GM23338 (cell line): ENCODE data around the gene ZCCHC2. TPM values are rescaled to one million over a fixed set of nuclear protein-coding genes. Genes with fewer than 3 reads are reported as not detected.

Source experiments
- ATAC-seq: fragments of 200-7000 bp; cut with Tn5 transposase; 3 replicates; pipeline ENCODE4 v1.9.1; 2020
- DNase-seq: peaks from one replicate; pipeline ENCODE4 v3.0.0-alpha.2; 2015; ENCODE audit warnings: low spot score
- H2AFZ ChIP-seq: fragments of 200-600 bp; sonication (generic); 2 replicates; pipeline ENCODE4 v1.8.0; 2016; ENCODE audit warnings: antibody characterized with exemption, mild to moderate bottlenecking, moderate library complexity
- H3F3A ChIP-seq: fragments of 200-600 bp; sonication (generic); replicated peaks from 2 replicates; pipeline ENCODE4 v1.8.0; 2017; ENCODE audit warnings: antibody characterized with exemption, mixed run types, low read depth
- H3K27ac ChIP-seq: fragments of 200-600 bp; sonication (generic); 2 replicates; pipeline ENCODE4 v1.6.1; 2016; ENCODE audit warnings: low read depth
- H3K27me3 ChIP-seq: fragments of 200-600 bp; sonication (generic); 2 replicates; pipeline ENCODE4 v1.8.0; 2016; ENCODE audit warnings: mild to moderate bottlenecking, mixed run types, moderate library complexity; ENCODE audit not compliant: insufficient read depth
- H3K36me3 ChIP-seq: fragments of 200-600 bp; sonication (generic); 2 replicates; pipeline ENCODE4 v1.8.0; 2016; ENCODE audit warnings: mild to moderate bottlenecking; ENCODE audit not compliant: insufficient read depth
- H3K4me1 ChIP-seq: fragments of 200-600 bp; sonication (generic); 2 replicates; pipeline ENCODE4 v1.8.0; 2016; ENCODE audit warnings: mild to moderate bottlenecking, moderate library complexity; ENCODE audit not compliant: insufficient read depth
- H3K4me2 ChIP-seq: fragments of 200-600 bp; sonication (generic); 2 replicates; pipeline ENCODE4 v1.7.1; 2017; ENCODE audit warnings: mixed run types
- H3K4me3 ChIP-seq: fragments of 200-600 bp; sonication (generic); 2 replicates; pipeline ENCODE4 v1.6.1; 2016; ENCODE audit warnings: mixed run types
- H3K79me2 ChIP-seq: fragments of 200-600 bp; sonication (generic); replicated peaks from 2 replicates; pipeline ENCODE4 v1.8.0; 2017; ENCODE audit warnings: mild to moderate bottlenecking; ENCODE audit not compliant: insufficient read depth
- H3K9me2 ChIP-seq: fragments of 200-600 bp; sonication (generic); 2 replicates; pipeline ENCODE4 v1.8.0; 2017; ENCODE audit not compliant: insufficient read depth
- H4K20me1 ChIP-seq: fragments of 200-600 bp; sonication (generic); replicated peaks from 2 replicates; pipeline ENCODE4 v1.8.0; 2017; ENCODE audit warnings: mild to moderate bottlenecking; ENCODE audit not compliant: insufficient read depth
- H3K27ac Mint-ChIP-seq: 2 replicates; pipeline ENCODE4 v1.8.0; 2020; ENCODE audit warnings: inconsistent platforms, mild to moderate bottlenecking, moderate library complexity, mixed read lengths
- H3K27me3 Mint-ChIP-seq: 3 replicates; pipeline ENCODE4 v1.8.0; 2022; ENCODE audit warnings: low read depth, mild to moderate bottlenecking, moderate library complexity, mixed read lengths, inconsistent platforms; ENCODE audit not compliant: insufficient read depth, poor library complexity
- H3K36me3 Mint-ChIP-seq: 3 replicates; pipeline ENCODE4 v1.8.0; 2021; ENCODE audit warnings: low read depth, mild to moderate bottlenecking, inconsistent platforms, moderate library complexity, mixed read lengths
- H3K4me1 Mint-ChIP-seq: 3 replicates; pipeline ENCODE4 v1.8.0; 2020; ENCODE audit warnings: mild to moderate bottlenecking, inconsistent platforms, mixed read lengths
- H3K4me3 Mint-ChIP-seq: 3 replicates; pipeline ENCODE4 v1.8.0; 2021; ENCODE audit warnings: moderate library complexity, mild to moderate bottlenecking, inconsistent platforms, mixed read lengths
- H3K9me3 Mint-ChIP-seq: 3 replicates; pipeline ENCODE4 v1.8.0; 2020; ENCODE audit warnings: moderate library complexity, mild to moderate bottlenecking, inconsistent platforms, mixed read lengths
- NANOG ChIP-seq: IDR thresholded peaks from 2 replicates; pipeline ENCODE4 v1.6.1; 2016; ENCODE audit warnings: antibody characterized with exemption, borderline replicate concordance
- POLR2AphosphoS5 ChIP-seq: IDR thresholded peaks from 2 replicates; pipeline ENCODE4 v1.6.1; 2016; ENCODE audit warnings: antibody characterized with exemption, low read depth
- ZNF114 ChIP-seq: fragments of 250-450 bp; sonication (Bioruptor Pico); IDR thresholded peaks from 2 replicates; pipeline ENCODE4 v1.5.0; 2020; ENCODE audit warnings: mild to moderate bottlenecking, moderate library complexity
- ZNF331 ChIP-seq: fragments of 250-450 bp; sonication (Bioruptor Pico); IDR thresholded peaks from 2 replicates; pipeline ENCODE4 v1.5.0; 2020; ENCODE audit warnings: low read depth, mild to moderate bottlenecking, moderate library complexity
- polyA plus RNA-seq: library from polyadenylated mRNA; unstranded; fragments of >200 nt; fragmentation: Nextera tagmentation; extraction: Ambion mirVana; gene quantifications from 2 replicates; pipeline ENCODE4 v1.2.1, GENCODE V29; 2016
- total RNA-seq: library from RNA; depleted of rRNA; stranded (reverse); fragments of >200 nt; shearing (Covaris generic); gene quantifications from 2 replicates; pipeline ENCODE4 v1.2.3, GENCODE V29; 2014
- TF ChIP-seq, protein P1 (sequence below): fragments of 250-450 bp; sonication (Bioruptor Pico); IDR thresholded peaks from 2 replicates; pipeline ENCODE4 v1.5.0; 2020; ENCODE audit warnings: mild to moderate bottlenecking, moderate library complexity
- TF ChIP-seq, protein P2 (sequence below): IDR thresholded peaks from 2 replicates; pipeline ENCODE4 v1.6.1; 2016; ENCODE audit warnings: antibody characterized with exemption
- TF ChIP-seq, protein P3 (sequence below), 2 experiments: fragments of 200-600 bp in 1 of 2; sonication (generic) in 1 of 2; conservative IDR thresholded peaks; 2 replicates each; pipeline versions ENCODE4 v1.5.1 to v1.6.1; 2016 to 2017; ENCODE audit warnings: antibody characterized with exemption in 2 of 2, low read depth in 2 of 2, mild to moderate bottlenecking in 2 of 2, moderate library complexity in 1 of 2
- TF ChIP-seq, protein P4 (sequence below): IDR thresholded peaks from one replicate; pipeline ENCODE4 v1.6.1; 2018; ENCODE audit warnings: antibody characterized with exemption; ENCODE audit not compliant: unreplicated experiment

The ZCCHC2 gene
- total and polyA plus RNA-seq, 2 experiments from 2014 or later: 5.4 to 15.4 TPM

DNA sequence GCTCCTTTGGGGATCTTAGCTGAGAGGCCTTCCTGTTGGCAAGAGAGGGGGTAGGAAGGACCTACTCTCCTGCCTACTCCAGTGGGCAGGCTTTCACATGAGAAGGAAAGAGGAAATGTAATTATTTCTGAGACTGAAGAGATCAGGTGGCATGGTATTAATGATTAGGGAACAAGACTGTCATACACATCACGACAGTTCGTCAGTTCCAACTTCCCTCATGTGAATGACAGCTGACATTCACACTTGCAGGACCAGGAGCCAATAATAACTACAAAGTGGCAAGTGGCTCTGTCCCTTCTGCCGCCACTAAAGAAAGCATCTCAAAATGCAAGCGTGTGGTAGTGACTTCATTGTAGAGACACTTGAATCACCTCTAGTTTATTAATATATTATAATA is 90.0 kb downstream of the ZCCHC2 start (continued):
- TF ChIP-seq, protein P1, sequence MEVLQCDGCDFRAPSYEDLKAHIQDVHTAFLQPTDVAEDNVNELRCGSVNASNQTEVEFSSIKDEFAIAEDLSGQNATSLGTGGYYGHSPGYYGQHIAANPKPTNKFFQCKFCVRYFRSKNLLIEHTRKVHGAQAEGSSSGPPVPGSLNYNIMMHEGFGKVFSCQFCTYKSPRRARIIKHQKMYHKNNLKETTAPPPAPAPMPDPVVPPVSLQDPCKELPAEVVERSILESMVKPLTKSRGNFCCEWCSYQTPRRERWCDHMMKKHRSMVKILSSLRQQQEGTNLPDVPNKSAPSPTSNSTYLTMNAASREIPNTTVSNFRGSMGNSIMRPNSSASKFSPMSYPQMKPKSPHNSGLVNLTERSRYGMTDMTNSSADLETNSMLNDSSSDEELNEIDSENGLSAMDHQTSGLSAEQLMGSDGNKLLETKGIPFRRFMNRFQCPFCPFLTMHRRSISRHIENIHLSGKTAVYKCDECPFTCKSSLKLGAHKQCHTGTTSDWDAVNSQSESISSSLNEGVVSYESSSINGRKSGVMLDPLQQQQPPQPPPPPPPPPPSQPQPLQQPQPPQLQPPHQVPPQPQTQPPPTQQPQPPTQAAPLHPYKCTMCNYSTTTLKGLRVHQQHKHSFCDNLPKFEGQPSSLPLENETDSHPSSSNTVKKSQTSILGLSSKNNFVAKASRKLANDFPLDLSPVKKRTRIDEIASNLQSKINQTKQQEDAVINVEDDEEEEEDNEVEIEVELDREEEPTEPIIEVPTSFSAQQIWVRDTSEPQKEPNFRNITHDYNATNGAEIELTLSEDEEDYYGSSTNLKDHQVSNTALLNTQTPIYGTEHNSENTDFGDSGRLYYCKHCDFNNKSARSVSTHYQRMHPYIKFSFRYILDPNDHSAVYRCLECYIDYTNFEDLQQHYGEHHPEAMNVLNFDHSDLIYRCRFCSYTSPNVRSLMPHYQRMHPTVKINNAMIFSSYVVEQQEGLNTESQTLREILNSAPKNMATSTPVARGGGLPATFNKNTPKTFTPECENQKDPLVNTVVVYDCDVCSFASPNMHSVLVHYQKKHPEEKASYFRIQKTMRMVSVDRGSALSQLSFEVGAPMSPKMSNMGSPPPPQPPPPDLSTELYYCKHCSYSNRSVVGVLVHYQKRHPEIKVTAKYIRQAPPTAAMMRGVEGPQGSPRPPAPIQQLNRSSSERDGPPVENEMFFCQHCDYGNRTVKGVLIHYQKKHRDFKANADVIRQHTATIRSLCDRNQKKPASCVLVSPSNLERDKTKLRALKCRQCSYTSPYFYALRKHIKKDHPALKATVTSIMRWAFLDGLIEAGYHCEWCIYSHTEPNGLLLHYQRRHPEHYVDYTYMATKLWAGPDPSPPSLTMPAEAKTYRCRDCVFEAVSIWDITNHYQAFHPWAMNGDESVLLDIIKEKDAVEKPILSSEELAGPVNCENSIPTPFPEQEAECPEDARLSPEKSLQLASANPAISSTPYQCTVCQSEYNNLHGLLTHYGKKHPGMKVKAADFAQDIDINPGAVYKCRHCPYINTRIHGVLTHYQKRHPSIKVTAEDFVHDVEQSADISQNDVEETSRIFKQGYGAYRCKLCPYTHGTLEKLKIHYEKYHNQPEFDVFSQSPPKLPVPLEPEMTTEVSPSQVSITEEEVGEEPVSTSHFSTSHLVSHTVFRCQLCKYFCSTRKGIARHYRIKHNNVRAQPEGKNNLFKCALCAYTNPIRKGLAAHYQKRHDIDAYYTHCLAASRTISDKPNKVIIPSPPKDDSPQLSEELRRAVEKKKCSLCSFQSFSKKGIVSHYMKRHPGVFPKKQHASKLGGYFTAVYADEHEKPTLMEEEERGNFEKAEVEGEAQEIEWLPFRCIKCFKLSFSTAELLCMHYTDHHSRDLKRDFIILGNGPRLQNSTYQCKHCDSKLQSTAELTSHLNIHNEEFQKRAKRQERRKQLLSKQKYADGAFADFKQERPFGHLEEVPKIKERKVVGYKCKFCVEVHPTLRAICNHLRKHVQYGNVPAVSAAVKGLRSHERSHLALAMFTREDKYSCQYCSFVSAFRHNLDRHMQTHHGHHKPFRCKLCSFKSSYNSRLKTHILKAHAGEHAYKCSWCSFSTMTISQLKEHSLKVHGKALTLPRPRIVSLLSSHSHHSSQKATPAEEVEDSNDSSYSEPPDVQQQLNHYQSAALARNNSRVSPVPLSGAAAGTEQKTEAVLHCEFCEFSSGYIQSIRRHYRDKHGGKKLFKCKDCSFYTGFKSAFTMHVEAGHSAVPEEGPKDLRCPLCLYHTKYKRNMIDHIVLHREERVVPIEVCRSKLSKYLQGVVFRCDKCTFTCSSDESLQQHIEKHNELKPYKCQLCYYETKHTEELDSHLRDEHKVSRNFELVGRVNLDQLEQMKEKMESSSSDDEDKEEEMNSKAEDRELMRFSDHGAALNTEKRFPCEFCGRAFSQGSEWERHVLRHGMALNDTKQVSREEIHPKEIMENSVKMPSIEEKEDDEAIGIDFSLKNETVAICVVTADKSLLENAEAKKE (CRISPR knock-in tag): no peak
- TF ChIP-seq POLR2AphosphoS5: no peak
- TF ChIP-seq, protein P2, sequence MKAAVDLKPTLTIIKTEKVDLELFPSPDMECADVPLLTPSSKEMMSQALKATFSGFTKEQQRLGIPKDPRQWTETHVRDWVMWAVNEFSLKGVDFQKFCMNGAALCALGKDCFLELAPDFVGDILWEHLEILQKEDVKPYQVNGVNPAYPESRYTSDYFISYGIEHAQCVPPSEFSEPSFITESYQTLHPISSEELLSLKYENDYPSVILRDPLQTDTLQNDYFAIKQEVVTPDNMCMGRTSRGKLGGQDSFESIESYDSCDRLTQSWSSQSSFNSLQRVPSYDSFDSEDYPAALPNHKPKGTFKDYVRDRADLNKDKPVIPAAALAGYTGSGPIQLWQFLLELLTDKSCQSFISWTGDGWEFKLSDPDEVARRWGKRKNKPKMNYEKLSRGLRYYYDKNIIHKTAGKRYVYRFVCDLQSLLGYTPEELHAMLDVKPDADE: no peak
- TF ChIP-seq ZNF114: no peak
- no peak for TF ChIP-seq ZNF331 (CRISPR knock-in tag)

DNA sequence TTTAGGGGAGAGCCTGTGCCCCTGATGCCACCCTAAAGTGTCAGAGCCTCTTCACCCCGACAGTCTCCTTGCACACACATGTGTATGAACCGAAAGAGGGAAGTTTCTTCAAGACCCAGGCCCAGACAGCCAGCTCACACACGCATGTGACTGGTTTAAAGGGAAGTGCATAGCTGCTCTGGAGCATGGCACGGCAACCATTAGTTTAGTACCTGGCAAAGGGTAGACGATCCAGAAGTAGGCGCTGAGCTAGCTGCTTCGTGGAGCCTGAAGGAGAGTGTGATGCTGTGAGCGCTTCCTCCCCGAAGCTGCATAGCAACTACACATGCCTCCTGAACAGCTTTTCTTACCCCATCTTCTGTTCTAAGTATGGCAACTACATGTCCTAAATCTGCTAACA is 91.7 kb downstream of the ZCCHC2 start:
- Mint-ChIP-seq H3K4me1 (peaks cover 26% of the 10 kb centered on the region), H3K9me3 (no peaks in the 10 kb centered on the region), H3K27me3 (peaks cover 6% of the 10 kb centered on the region), H3K36me3 (no peaks in the 10 kb centered on the region), H3K4me3 (no peak overlapping the region), H3K27ac (no peak overlapping the region)
- no peak for DNase-seq
- no peak overlapping the region for H3K27ac ChIP-seq
- no peak overlapping the region for H2AFZ ChIP-seq
- H3K79me2 ChIP-seq: no peaks in the 10 kb centered on the region
- H3K27me3 ChIP-seq: no peaks in the 10 kb centered on the region
- no peaks in the 10 kb centered on the region for H3K9me2 ChIP-seq
- no peak overlapping the region for H3K4me3 ChIP-seq
- no peaks in the 10 kb centered on the region for H3K36me3 ChIP-seq
- H4K20me1 ChIP-seq: no peaks in the 10 kb centered on the region
- peaks cover 14% of the 10 kb centered on the region for H3K4me1 ChIP-seq
- ATAC-seq: no peak
- no peak overlapping the region for H3K4me2 ChIP-seq
- 0 out of 2 replicates have a peak, but pooled peaks cover 6% of the 10 kb centered on the region for H3F3A ChIP-seq
- TF ChIP-seq, protein P2: no peak
- TF ChIP-seq, protein P3, sequence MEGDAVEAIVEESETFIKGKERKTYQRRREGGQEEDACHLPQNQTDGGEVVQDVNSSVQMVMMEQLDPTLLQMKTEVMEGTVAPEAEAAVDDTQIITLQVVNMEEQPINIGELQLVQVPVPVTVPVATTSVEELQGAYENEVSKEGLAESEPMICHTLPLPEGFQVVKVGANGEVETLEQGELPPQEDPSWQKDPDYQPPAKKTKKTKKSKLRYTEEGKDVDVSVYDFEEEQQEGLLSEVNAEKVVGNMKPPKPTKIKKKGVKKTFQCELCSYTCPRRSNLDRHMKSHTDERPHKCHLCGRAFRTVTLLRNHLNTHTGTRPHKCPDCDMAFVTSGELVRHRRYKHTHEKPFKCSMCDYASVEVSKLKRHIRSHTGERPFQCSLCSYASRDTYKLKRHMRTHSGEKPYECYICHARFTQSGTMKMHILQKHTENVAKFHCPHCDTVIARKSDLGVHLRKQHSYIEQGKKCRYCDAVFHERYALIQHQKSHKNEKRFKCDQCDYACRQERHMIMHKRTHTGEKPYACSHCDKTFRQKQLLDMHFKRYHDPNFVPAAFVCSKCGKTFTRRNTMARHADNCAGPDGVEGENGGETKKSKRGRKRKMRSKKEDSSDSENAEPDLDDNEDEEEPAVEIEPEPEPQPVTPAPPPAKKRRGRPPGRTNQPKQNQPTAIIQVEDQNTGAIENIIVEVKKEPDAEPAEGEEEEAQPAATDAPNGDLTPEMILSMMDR (conservative IDR thresholded peaks at IDR 0.05; ENCODE audit: low read depth in 2 of 2): no peak
- TF ChIP-seq NANOG: no peak
- TF ChIP-seq, protein P4, sequence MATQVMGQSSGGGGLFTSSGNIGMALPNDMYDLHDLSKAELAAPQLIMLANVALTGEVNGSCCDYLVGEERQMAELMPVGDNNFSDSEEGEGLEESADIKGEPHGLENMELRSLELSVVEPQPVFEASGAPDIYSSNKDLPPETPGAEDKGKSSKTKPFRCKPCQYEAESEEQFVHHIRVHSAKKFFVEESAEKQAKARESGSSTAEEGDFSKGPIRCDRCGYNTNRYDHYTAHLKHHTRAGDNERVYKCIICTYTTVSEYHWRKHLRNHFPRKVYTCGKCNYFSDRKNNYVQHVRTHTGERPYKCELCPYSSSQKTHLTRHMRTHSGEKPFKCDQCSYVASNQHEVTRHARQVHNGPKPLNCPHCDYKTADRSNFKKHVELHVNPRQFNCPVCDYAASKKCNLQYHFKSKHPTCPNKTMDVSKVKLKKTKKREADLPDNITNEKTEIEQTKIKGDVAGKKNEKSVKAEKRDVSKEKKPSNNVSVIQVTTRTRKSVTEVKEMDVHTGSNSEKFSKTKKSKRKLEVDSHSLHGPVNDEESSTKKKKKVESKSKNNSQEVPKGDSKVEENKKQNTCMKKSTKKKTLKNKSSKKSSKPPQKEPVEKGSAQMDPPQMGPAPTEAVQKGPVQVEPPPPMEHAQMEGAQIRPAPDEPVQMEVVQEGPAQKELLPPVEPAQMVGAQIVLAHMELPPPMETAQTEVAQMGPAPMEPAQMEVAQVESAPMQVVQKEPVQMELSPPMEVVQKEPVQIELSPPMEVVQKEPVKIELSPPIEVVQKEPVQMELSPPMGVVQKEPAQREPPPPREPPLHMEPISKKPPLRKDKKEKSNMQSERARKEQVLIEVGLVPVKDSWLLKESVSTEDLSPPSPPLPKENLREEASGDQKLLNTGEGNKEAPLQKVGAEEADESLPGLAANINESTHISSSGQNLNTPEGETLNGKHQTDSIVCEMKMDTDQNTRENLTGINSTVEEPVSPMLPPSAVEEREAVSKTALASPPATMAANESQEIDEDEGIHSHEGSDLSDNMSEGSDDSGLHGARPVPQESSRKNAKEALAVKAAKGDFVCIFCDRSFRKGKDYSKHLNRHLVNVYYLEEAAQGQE: no peak
